ENCODE measurements around the gene SLC35G2. TPM values are rescaled to one million over a fixed set of nuclear protein-coding genes. Genes with fewer than 3 reads are reported as not detected.

SLC35G2 gene
- total and polyA plus RNA-seq, 2 of the 4 experiments (the other 2 are of a cell fraction) = 6.6 to 7.0 TPM

DNA sequence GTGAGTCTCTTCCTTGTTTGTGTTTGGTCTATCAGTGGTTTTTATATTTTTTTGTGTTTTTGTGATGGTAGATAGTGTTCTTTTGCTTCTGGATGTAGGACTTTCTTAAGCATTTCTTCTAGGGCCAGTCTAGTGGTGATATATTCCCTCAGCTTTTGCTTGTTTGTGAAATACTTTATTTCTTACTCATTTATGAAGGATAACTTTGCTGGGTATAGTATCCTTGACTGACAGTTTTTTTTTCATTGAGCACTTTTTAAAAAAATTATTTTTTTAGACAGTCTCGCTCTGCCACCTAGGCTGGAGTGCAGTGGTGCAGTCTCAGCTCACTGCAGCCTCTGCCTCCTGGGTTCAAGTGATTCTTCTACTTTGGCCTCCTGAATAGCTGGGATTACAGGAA lies 85.0 kb downstream of the SLC35G2 start:
- no peak overlapping the region for H2BK15ac ChIP-seq (ENCODE audit: low read depth, low read length)
- H3K79me1 ChIP-seq (ENCODE audit: low read depth in 1 of 2, low read length in 2 of 2) = peaks cover 35 to 62% of the 10 kb centered on the region in 2 experiments
- H4K20me1 ChIP-seq (ENCODE audit: insufficient read depth, low read length) = peaks cover 41% of the 10 kb centered on the region
- ChIA-PET POLR2A (ENCODE audit: unreplicated experiment) (no interaction called here), CTCF (interaction anchor here (0.6 kb wide), 1 partner anchor 119 kb away, joined by 3 read pairs; no protein-coding TSS in a partner anchor)
- no peak overlapping the region for H3K9ac ChIP-seq (ENCODE audit: low read depth, low read length)
- BruUV-seq (replicated peaks) = no TSS peak
- H3K56ac ChIP-seq (ENCODE audit: extremely low read depth, insufficient read depth, low read length) = no peak overlapping the region
- H2BK5ac ChIP-seq (ENCODE audit: low read depth, low read length, poor library complexity, severe bottlenecking) = no peak overlapping the region
- no peak overlapping the region for H4K91ac ChIP-seq (ENCODE audit: insufficient read depth, low read depth, low read length)
- H3K18ac ChIP-seq (ENCODE audit: low read depth, low read length) = no peak overlapping the region
- H3K4me3 ChIP-seq (ENCODE audit: insufficient read depth, low read depth, low read length) = no peak overlapping the region
- H3K27me3 ChIP-seq (ENCODE audit: control insufficient read depth, insufficient read depth, low read length) = no peaks in the 10 kb centered on the region
- no peak overlapping the region for H3K14ac ChIP-seq (replicated peaks; ENCODE audit: low read depth, low read length)
- no peak overlapping the region for H3K4me2 ChIP-seq (ENCODE audit: low read depth, low read length)
- H2AFZ ChIP-seq (replicated peaks; ENCODE audit: low read length, poor library complexity) = no peak overlapping the region
- no peak overlapping the region for H3K23ac ChIP-seq (ENCODE audit: low read depth, low read length)
- no peak for DNase-seq
- no peak overlapping the region for H2AK5ac ChIP-seq (ENCODE audit: low read depth, low read length)
- H2BK120ac ChIP-seq (ENCODE audit: low read depth, low read length) = no peak overlapping the region
- H4K5ac ChIP-seq (ENCODE audit: low read depth, low read length) = no peak overlapping the region
- intact Hi-C loops (cut with micrococcal nuclease) (no loop called here), in situ Hi-C loops (cut with MboI; ENCODE audit: low sequenced_read_pairs) (no loop called here), dilution Hi-C loops (cut with HindIII; ENCODE audit: low sequenced_read_pairs, unreplicated experiment) (no loop called here)
- no peak overlapping the region for H3K27ac ChIP-seq (ENCODE audit: insufficient read depth, low read length)
- H3K9me3 ChIP-seq (ENCODE audit: control insufficient read depth, insufficient read depth, low read length) = peaks cover 12% of the 10 kb centered on the region
- H3K36me3 ChIP-seq (ENCODE audit: control insufficient read depth, insufficient read depth, low read length) = peaks cover 2% of the 10 kb centered on the region; the same call in 1 of the 2 replicates
- no peak overlapping the region for H4K8ac ChIP-seq (ENCODE audit: low read depth in 2 of 2, low read length in 2 of 2)
- peaks cover 15% of the 10 kb centered on the region for H3K9me1 ChIP-seq (ENCODE audit: insufficient read depth, low read length)
- no peak overlapping the region for H2AK9ac ChIP-seq (replicated peaks; ENCODE audit: low read depth, low read length, poor library complexity)
- no peak overlapping the region for H3K4ac ChIP-seq (ENCODE audit: low read depth, low read length)
- no peak overlapping the region for H2BK20ac ChIP-seq (ENCODE audit: low read depth, low read length)
- H3K4me1 ChIP-seq (ENCODE audit: control insufficient read depth, insufficient read depth, low read length) = peaks cover 4% of the 10 kb centered on the region
- TF ChIP-seq, protein P1, sequence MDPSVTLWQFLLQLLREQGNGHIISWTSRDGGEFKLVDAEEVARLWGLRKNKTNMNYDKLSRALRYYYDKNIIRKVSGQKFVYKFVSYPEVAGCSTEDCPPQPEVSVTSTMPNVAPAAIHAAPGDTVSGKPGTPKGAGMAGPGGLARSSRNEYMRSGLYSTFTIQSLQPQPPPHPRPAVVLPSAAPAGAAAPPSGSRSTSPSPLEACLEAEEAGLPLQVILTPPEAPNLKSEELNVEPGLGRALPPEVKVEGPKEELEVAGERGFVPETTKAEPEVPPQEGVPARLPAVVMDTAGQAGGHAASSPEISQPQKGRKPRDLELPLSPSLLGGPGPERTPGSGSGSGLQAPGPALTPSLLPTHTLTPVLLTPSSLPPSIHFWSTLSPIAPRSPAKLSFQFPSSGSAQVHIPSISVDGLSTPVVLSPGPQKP (IDR thresholded peaks at IDR 0.05; ENCODE audit: borderline replicate concordance, low read depth, low read length) = no peak
- TF ChIP-seq MXI1 (IDR thresholded peaks at IDR 0.05; ENCODE audit: borderline replicate concordance, low read depth, low read length) = no peak
- TF ChIP-seq SMC3 (IDR thresholded peaks at IDR 0.05; ENCODE audit: low read depth, low read length) = no peak
- TF ChIP-seq CEBPB (IDR thresholded peaks at IDR 0.05; ENCODE audit: low read depth, low read length) = no peak
- no peak for TF ChIP-seq CHD1 (IDR thresholded peaks at IDR 0.05; ENCODE audit: low read depth, low read length)
- TF ChIP-seq RAD21 (IDR thresholded peaks at IDR 0.05; ENCODE audit: low read length) = no peak
- TF ChIP-seq CTCF (conservative IDR thresholded peaks at IDR 0.05; ENCODE audit: low read depth, low read length) = no peak
- no peak for TF ChIP-seq USF2 (IDR thresholded peaks at IDR 0.05; ENCODE audit: low read depth, low read length)
- no peak for TF ChIP-seq NFE2L2 (IDR thresholded peaks at IDR 0.05; ENCODE audit: low read depth, low read length)
- no peak for TF ChIP-seq RCOR1 (IDR thresholded peaks at IDR 0.05; ENCODE audit: insufficient replicate concordance, low read length)
- ATAC-seq (ENCODE audit: low read depth) = no peak
- no CpG with 5 or more reads among the region's 1 CpG for WGBS, 2 experiments (ENCODE audit: extremely low coverage in 2 of 2, insufficient read length in 1 of 2)

All from IMR-90 (cell line).